Lower leg skin (tissue), 3 donors: Measurements from ENCODE around the gene KCNMA1.

Experiments
- CTCF ChIP-seq, 3 donors: fragments of 450-650 bp; IDR thresholded peaks; one replicate each; pipeline ENCODE4 v1.5.1; 2016; ENCODE audit warnings: antibody characterized with exemption in 3 of 3, mild to moderate bottlenecking in 3 of 3, moderate library complexity in 2 of 3
- POLR2A ChIP-seq, 2 donors: fragments of 450-650 bp; IDR thresholded peaks; one replicate each; pipeline ENCODE4 v1.6.1; 2016 to 2017; ENCODE audit warnings: antibody characterized with exemption in 2 of 2, mild to moderate bottlenecking in 1 of 2, moderate library complexity in 1 of 2

GRCh38 chr10:76970711-76971519 lies 666.7 kb downstream of the KCNMA1 start:
- TF ChIP-seq CTCF (IDR thresholded peaks at IDR 0.05) (no peak), POLR2A (IDR thresholded peaks at IDR 0.05) (no peak)
